ENCODE data around the gene PPARA. TPM values are rescaled to one million over a fixed set of nuclear protein-coding genes. Genes with fewer than 3 reads are reported as not detected.
"Not testable (repeated sequence)": the region's sequence is repeated elsewhere in the genome, so short reads cannot be mapped to it uniquely, and the experiment has no call there.

Gene PPARA
- total RNA-seq, 2 experiments from 2014 or later = 9.1 to 11.8 TPM

DNA sequence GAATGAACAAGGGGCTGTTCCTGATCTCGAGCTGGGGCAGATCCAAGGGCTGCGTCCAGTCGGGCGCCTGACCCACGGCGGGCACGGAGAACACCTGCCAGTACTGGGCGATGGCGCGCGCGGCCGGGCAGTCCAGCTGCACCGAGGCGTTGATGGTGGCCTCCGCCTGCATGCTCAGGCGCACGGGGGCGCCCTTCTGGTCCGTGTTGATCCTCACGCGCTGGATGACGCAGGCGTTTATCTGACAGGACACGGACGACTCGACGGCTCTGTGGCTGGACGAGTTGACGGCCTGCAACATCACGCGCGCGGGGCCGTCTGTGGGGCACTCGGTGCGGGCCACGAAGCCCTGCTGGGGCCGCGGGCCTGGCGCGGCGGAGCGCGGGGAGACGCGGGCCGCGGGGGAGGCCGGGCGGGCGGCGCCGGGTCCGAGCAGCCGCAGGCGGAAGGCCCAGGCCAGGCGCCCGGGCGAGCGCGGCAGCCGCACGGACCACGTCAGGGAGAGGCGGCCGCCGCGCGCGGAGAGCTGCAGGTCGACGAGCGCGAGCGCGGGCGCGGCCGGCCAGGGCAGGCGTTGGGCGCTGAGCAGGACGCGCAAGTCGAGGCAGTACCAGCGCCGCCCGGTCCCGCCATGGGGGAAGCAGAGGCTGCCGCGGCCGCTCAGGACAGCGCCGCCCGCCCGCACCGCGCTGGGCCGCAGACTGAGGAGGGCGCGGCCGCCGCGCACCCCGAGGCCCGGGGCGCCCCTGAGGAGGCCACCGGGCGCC, 112.3 kb downstream of the PPARA start:
- H3K27me3 Mint-ChIP-seq = peaks cover 61% of the 10 kb centered on the region
- TF ChIP-seq CTCF (IDR thresholded peaks at IDR 0.05) = peak; percentile 29

GRCh38 chr22:46263216-46263590, 112.9 kb downstream of the PPARA start, which contains the start of gene PKDREJ:
PKDREJ (minus strand) TSS chr22:46263343; CDS start chr22:46263322, 21 bp downstream.
- peak within 1 kb of the TSS; percentile 24 for H3K4me3 Mint-ChIP-seq
- H3K4me1 Mint-ChIP-seq (ENCODE audit: low read depth) = peaks cover 10% of the 10 kb centered on the region
- H3K9me3 Mint-ChIP-seq = no peaks in the 10 kb centered on the region
- TF ChIP-seq CTCF (IDR thresholded peaks at IDR 0.05) = no peak
- CTCF ChIA-PET = interaction anchor here (1.4 kb wide), 1 partner anchor 15 kb away, joined by 3 read pairs; no protein-coding TSS in a partner anchor
- POLR2A ChIA-PET = interaction anchor here (1.1 kb wide), 1 partner anchor 23 kb away, joined by 3 read pairs; no protein-coding TSS in a partner anchor
- no peak within 1 kb of the TSS for H3K27ac Mint-ChIP-seq
- intact Hi-C loops (cut with micrococcal nuclease) = no loop called here
- no peak for DNase-seq
- no peak for ATAC-seq
- peaks cover 61% of the 10 kb centered on the region for H3K27me3 Mint-ChIP-seq
- H3K36me3 Mint-ChIP-seq (ENCODE audit: low read depth) = no peaks in the 10 kb centered on the region

More for the DNA sequence above, 112.3 kb downstream of the PPARA start:
- no peak overlapping the region for H3K27ac Mint-ChIP-seq
- ATAC-seq (peak; percentile 82), DNase-seq (peak; percentile 68)
- intact Hi-C loops (cut with micrococcal nuclease) = no loop called here
- H3K4me1 Mint-ChIP-seq (ENCODE audit: low read depth) = peaks cover 9% of the 10 kb centered on the region
- CTCF ChIA-PET = interaction anchor here (1.4 to 1.7 kb wide), 2 partner anchors 14 to 145 kb away, joined by 3 read pairs; no protein-coding TSS in a partner anchor
- H3K36me3 Mint-ChIP-seq (ENCODE audit: low read depth) = no peaks in the 10 kb centered on the region
- no peak overlapping the region for H3K4me3 Mint-ChIP-seq
- no peaks in the 10 kb centered on the region for H3K9me3 Mint-ChIP-seq
- POLR2A ChIA-PET = interaction anchor here (1.1 kb wide), 1 partner anchor 23 kb away, joined by 3 read pairs; no protein-coding TSS in a partner anchor

DNA sequence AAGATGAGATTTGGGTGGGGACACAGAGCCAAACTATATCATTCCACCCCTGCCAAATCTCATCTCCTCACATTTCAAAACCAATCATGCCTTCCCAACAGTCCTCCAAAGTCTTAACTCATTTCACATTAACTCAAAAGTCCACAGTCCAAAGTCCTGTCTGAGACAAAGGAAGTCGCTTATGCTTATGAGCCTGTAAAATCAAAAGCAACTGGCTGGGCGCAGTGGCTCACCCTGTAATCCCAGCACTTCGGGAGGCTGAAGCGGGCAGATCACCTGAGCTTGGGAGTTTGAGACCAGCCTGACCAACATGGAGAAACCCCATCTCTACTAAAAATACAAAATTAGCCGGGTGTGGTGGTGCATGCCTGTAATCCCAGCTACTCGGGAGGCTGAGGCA, 114.2 kb downstream of the PPARA start:
- DNase-seq; H3K36me3 Mint-ChIP-seq (ENCODE audit: low read depth); intact Hi-C loops (cut with micrococcal nuclease); H3K9me3 Mint-ChIP-seq; CTCF ChIA-PET; ATAC-seq; H3K4me3 Mint-ChIP-seq; H3K27ac Mint-ChIP-seq: not testable (repeated sequence)
- H3K4me1 Mint-ChIP-seq (ENCODE audit: low read depth) = peaks cover 15% of the 10 kb centered on the region
- H3K27me3 Mint-ChIP-seq = peaks cover 56% of the 10 kb centered on the region
- POLR2A ChIA-PET = interaction anchor here (0.6 to 1.1 kb wide), 2 partner anchors 31 to 36 kb away, joined by 3 to 4 read pairs; no protein-coding TSS in a partner anchor

- H3K27ac Mint-ChIP-seq; H3K9me3 Mint-ChIP-seq; H3K36me3 Mint-ChIP-seq (ENCODE audit: low read depth); intact Hi-C loops (cut with micrococcal nuclease); DNase-seq; CTCF ChIA-PET; H3K4me3 Mint-ChIP-seq; ATAC-seq: not testable (repeated sequence)
- Mint-ChIP-seq H3K27me3 (peaks cover 46% of the 10 kb centered on the region), H3K4me1 (ENCODE audit: low read depth) (peaks cover 15% of the 10 kb centered on the region)
- POLR2A ChIA-PET = interaction anchor here (1.1 kb wide), 1 partner anchor 30 kb away, joined by 4 read pairs; no protein-coding TSS in a partner anchor
These were observed 115.3 kb downstream of the PPARA start for GRCh38 chr22:46265627-46266026.

- ChIA-PET POLR2A (interaction anchor here (0.7 to 1.8 kb wide), 4 partner anchors 10 to 69 kb away, joined by 3 to 7 read pairs (median 4); partner anchors contain the start of gene CDPF1), CTCF (interaction anchor here (1.4 to 2.1 kb wide), 2 partner anchors 9 to 19 kb away, joined by 3 to 6 read pairs; no protein-coding TSS in a partner anchor)
- Mint-ChIP-seq H3K27me3 (peaks cover 27% of the 10 kb centered on the region), H3K36me3 (ENCODE audit: low read depth) (no peaks in the 10 kb centered on the region), H3K27ac (peak within 1 kb of the TSS; percentile 27), H3K4me3 (peak within 1 kb of the TSS; percentile 77), H3K9me3 (no peaks in the 10 kb centered on the region), H3K4me1 (ENCODE audit: low read depth) (peaks cover 11% of the 10 kb centered on the region)
- no peak for TF ChIP-seq CTCF (IDR thresholded peaks at IDR 0.05)
- peak; percentile 88 for ATAC-seq
- DNase-seq = peak; percentile 48
- intact Hi-C loops (cut with micrococcal nuclease) = no loop called here
These were observed 117.3 kb downstream of the PPARA start, which contains the start of gene TTC38 for GRCh38 chr22:46267431-46268279. TTC38 (plus strand) TSS chr22:46268008; CDS start chr22:46268040, 32 bp downstream.

Measured in activated CD8-positive, alpha-beta T cell treated with anti-CD3 and anti-CD28 coated beads for 36 hours (primary cell).